ENCODE data around the gene SEC14L1.

SEC14L1 gene

GRCh38 chr17:77209330-77209748 lies 68.6 kb downstream of the SEC14L1 start:
- TF ChIP-seq TAF1 (IDR thresholded peaks at IDR 0.05; ENCODE audit: low read depth, low read length) (no peak), PAX5 (IDR thresholded peaks at IDR 0.05; ENCODE audit: insufficient read depth, low read length, severe bottlenecking) (no peak), SPI1 (IDR thresholded peaks at IDR 0.05; ENCODE audit: low read depth, low read length) (no peak), POLR2A (IDR thresholded peaks at IDR 0.05; ENCODE audit: low read depth, low read length) (no peak), POU2F2 (IDR thresholded peaks at IDR 0.05; ENCODE audit: low read depth, low read length) (no peak), POLR2AphosphoS5 (IDR thresholded peaks at IDR 0.05; ENCODE audit: low read depth, low read length) (no peak)
- no peak for DNase-seq (ENCODE audit: insufficient read length, low spot score)
- FAIRE-seq = no peak

GRCh38 chr17:77210331-77210730 lies 69.6 kb downstream of the SEC14L1 start:
- DNase-seq (ENCODE audit: insufficient read length, low spot score) (no peak), FAIRE-seq (peak; percentile 38)
- no peak for TF ChIP-seq POLR2A (IDR thresholded peaks at IDR 0.05; ENCODE audit: low read depth, low read length)
- TF ChIP-seq POU2F2 (IDR thresholded peaks at IDR 0.05; ENCODE audit: low read depth, low read length) = no peak
- TF ChIP-seq PAX5 (IDR thresholded peaks at IDR 0.05; ENCODE audit: insufficient read depth, low read length, severe bottlenecking) = no peak
- no peak for TF ChIP-seq TAF1 (IDR thresholded peaks at IDR 0.05; ENCODE audit: low read depth, low read length)
- TF ChIP-seq POLR2AphosphoS5 (IDR thresholded peaks at IDR 0.05; ENCODE audit: low read depth, low read length) = no peak

GRCh38 chr17:77210946-77211541 lies 70.3 kb downstream of the SEC14L1 start:
- DNase-seq (ENCODE audit: insufficient read length, low spot score) (no peak), FAIRE-seq (peak; percentile 84)
- TF ChIP-seq TAF1 (IDR thresholded peaks at IDR 0.05; ENCODE audit: low read depth, low read length) (no peak), POLR2A (IDR thresholded peaks at IDR 0.05; ENCODE audit: low read depth, low read length) (no peak), POU2F2 (IDR thresholded peaks at IDR 0.05; ENCODE audit: low read depth, low read length) (no peak), SPI1 (IDR thresholded peaks at IDR 0.05; ENCODE audit: low read depth, low read length) (no peak), PAX5 (IDR thresholded peaks at IDR 0.05; ENCODE audit: insufficient read depth, low read length, severe bottlenecking) (no peak), POLR2AphosphoS5 (IDR thresholded peaks at IDR 0.05; ENCODE audit: low read depth, low read length) (no peak)

- TF ChIP-seq TAF1 (IDR thresholded peaks at IDR 0.05; ENCODE audit: low read depth, low read length) (no peak), POLR2A (IDR thresholded peaks at IDR 0.05; ENCODE audit: low read depth, low read length) (no peak), POLR2AphosphoS5 (IDR thresholded peaks at IDR 0.05; ENCODE audit: low read depth, low read length) (no peak), SPI1 (IDR thresholded peaks at IDR 0.05; ENCODE audit: low read depth, low read length) (no peak), PAX5 (IDR thresholded peaks at IDR 0.05; ENCODE audit: insufficient read depth, low read length, severe bottlenecking) (no peak), POU2F2 (IDR thresholded peaks at IDR 0.05; ENCODE audit: low read depth, low read length) (no peak)
- DNase-seq (ENCODE audit: insufficient read length, low spot score) (no peak), FAIRE-seq (no peak)
Measured at GRCh38 chr17:77211681-77212080, 70.9 kb downstream of the SEC14L1 start.

GRCh38 chr17:77212081-77212832 lies 71.5 kb downstream of the SEC14L1 start:
- TF ChIP-seq POLR2A (IDR thresholded peaks at IDR 0.05; ENCODE audit: low read depth, low read length) (no peak), POU2F2 (IDR thresholded peaks at IDR 0.05; ENCODE audit: low read depth, low read length) (peak; percentile 30; the same call in 1 of the 2 replicates), SPI1 (IDR thresholded peaks at IDR 0.05; ENCODE audit: low read depth, low read length) (peak; percentile 99), PAX5 (IDR thresholded peaks at IDR 0.05; ENCODE audit: insufficient read depth, low read length, severe bottlenecking) (no peak)
- DNase-seq (ENCODE audit: insufficient read length, low spot score) (peak; percentile 71), FAIRE-seq (peak; percentile 84)

GRCh38 chr17:77212833-77213777 lies 72.3 kb downstream of the SEC14L1 start:
- TF ChIP-seq PAX5 (IDR thresholded peaks at IDR 0.05; ENCODE audit: insufficient read depth, low read length, severe bottlenecking) (no peak), POLR2A (IDR thresholded peaks at IDR 0.05; ENCODE audit: low read depth, low read length) (no peak), POU2F2 (IDR thresholded peaks at IDR 0.05; ENCODE audit: low read depth, low read length) (no peak), TAF1 (IDR thresholded peaks at IDR 0.05; ENCODE audit: low read depth, low read length) (no peak), SPI1 (IDR thresholded peaks at IDR 0.05; ENCODE audit: low read depth, low read length) (no peak), POLR2AphosphoS5 (IDR thresholded peaks at IDR 0.05; ENCODE audit: low read depth, low read length) (no peak)
- no peak for FAIRE-seq

GRCh38 chr17:77213778-77214132 lies 73.0 kb downstream of the SEC14L1 start:
- no peak for DNase-seq (ENCODE audit: insufficient read length, low spot score)
- TF ChIP-seq POLR2AphosphoS5 (IDR thresholded peaks at IDR 0.05; ENCODE audit: low read depth, low read length) (no peak), POU2F2 (IDR thresholded peaks at IDR 0.05; ENCODE audit: low read depth, low read length) (no peak), POLR2A (IDR thresholded peaks at IDR 0.05; ENCODE audit: low read depth, low read length) (no peak), PAX5 (IDR thresholded peaks at IDR 0.05; ENCODE audit: insufficient read depth, low read length, severe bottlenecking) (no peak), TAF1 (IDR thresholded peaks at IDR 0.05; ENCODE audit: low read depth, low read length) (no peak), SPI1 (IDR thresholded peaks at IDR 0.05; ENCODE audit: low read depth, low read length) (no peak)
- no peak for FAIRE-seq

More at GRCh38 chr17:77212833-77213777, 72.3 kb downstream of the SEC14L1 start:
- DNase-seq (ENCODE audit: insufficient read length, low spot score) = no peak

GRCh38 chr17:77214328-77214727 lies 73.6 kb downstream of the SEC14L1 start:
- DNase-seq (ENCODE audit: insufficient read length, low spot score) (no peak), FAIRE-seq (no peak)
- TF ChIP-seq SPI1 (IDR thresholded peaks at IDR 0.05; ENCODE audit: low read depth, low read length) (no peak), PAX5 (IDR thresholded peaks at IDR 0.05; ENCODE audit: insufficient read depth, low read length, severe bottlenecking) (no peak), POU2F2 (IDR thresholded peaks at IDR 0.05; ENCODE audit: low read depth, low read length) (no peak), TAF1 (IDR thresholded peaks at IDR 0.05; ENCODE audit: low read depth, low read length) (no peak), POLR2AphosphoS5 (IDR thresholded peaks at IDR 0.05; ENCODE audit: low read depth, low read length) (no peak), POLR2A (IDR thresholded peaks at IDR 0.05; ENCODE audit: low read depth, low read length) (no peak)

- TF ChIP-seq SPI1 (IDR thresholded peaks at IDR 0.05; ENCODE audit: low read depth, low read length) (no peak), POU2F2 (IDR thresholded peaks at IDR 0.05; ENCODE audit: low read depth, low read length) (no peak), TAF1 (IDR thresholded peaks at IDR 0.05; ENCODE audit: low read depth, low read length) (no peak), PAX5 (IDR thresholded peaks at IDR 0.05; ENCODE audit: insufficient read depth, low read length, severe bottlenecking) (no peak), POLR2A (IDR thresholded peaks at IDR 0.05; ENCODE audit: low read depth, low read length) (no peak), POLR2AphosphoS5 (IDR thresholded peaks at IDR 0.05; ENCODE audit: low read depth, low read length) (no peak)
- DNase-seq (ENCODE audit: insufficient read length, low spot score) (no peak), FAIRE-seq (no peak)
Measured at GRCh38 chr17:77214743-77215142, 74.0 kb downstream of the SEC14L1 start.
